Sigmoid colon (tissue), 4 donors: ENCODE results near the gene POU6F2.

ENCODE experiments used
- CTCF ChIP-seq, 4 experiments: fragments of 450-650 bp in 3 of 4; fragments of 200-600 bp in 1 of 4; IDR thresholded peaks; one replicate each; pipeline ENCODE4 v1.5.1; 2016 to 2019; ENCODE audit warnings: antibody characterized with exemption in 4 of 4, mild to moderate bottlenecking in 3 of 4, moderate library complexity in 2 of 4
- POLR2A ChIP-seq, 2 donors: fragments of 450-650 bp; IDR thresholded peaks; one replicate each; pipeline ENCODE4 v1.6.1; 2016; ENCODE audit warnings: antibody characterized with exemption in 2 of 2, mild to moderate bottlenecking in 2 of 2, moderate library complexity in 2 of 2
- POLR2AphosphoS5 ChIP-seq, 4 donors: sonication (generic); formaldehyde crosslinking; IDR thresholded peaks; one replicate each; pipeline ENCODE4 v1.6.1; 2017; ENCODE audit warnings: antibody characterized with exemption in 4 of 4

DNA sequence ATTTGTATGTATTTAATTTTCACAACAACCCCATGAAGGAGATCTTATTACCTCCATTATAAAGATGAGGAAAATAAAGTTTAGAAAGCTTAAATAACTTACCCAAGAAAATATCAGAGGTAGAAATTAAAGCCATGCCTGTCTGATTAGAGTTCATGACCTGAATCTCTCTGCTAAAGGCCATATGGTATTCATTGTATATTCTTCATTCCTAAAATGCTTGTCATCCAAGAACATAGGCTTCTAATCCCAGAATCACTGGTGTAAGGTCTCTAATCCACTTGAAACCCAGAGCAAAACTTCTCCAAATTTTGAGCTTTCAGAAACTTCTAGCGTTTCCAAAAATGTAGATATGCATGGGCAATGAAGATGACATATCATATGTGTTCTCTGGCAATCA lies 516.2 kb downstream of the POU6F2 start:
- TF ChIP-seq CTCF (IDR thresholded peaks at IDR 0.05) (no peak), POLR2A (IDR thresholded peaks at IDR 0.05) (no peak), POLR2AphosphoS5 (IDR thresholded peaks at IDR 0.05) (no peak)
